ENCODE data around the gene PLXDC1.

PLXDC1 gene

DNA sequence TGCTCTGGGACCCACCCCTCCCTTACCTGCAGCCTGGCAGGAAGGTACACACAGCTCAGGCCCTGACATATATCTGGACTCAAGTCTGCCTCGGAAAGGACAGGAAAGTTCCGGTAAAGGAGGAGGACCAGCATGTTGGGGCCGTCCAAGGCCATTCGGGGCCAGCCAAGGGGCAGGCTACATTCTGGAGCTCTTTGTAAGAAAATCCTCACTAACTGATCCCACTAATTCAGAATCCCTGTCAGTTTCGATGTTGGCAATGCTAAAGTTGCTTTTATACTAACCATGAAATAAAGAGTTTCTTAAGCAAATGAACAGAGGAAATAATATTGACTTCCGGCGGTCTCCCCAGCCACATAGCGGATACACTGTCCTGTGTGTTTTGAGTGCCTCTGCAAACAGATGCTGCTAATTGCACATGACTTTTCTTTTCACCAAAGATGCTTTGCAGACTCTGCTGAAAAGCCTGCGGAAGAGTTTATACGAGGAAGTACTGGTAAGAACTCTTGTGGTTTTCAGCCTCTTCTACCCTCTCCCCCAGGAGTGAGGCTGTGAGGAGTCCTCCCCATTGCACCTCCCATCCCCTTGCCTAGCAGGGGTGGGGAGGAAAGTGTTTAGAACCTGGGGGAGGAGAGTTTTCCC lies 54.8 kb downstream of the PLXDC1 start:
- no peak for DNase-seq (ENCODE audit: low read depth)

DNA sequence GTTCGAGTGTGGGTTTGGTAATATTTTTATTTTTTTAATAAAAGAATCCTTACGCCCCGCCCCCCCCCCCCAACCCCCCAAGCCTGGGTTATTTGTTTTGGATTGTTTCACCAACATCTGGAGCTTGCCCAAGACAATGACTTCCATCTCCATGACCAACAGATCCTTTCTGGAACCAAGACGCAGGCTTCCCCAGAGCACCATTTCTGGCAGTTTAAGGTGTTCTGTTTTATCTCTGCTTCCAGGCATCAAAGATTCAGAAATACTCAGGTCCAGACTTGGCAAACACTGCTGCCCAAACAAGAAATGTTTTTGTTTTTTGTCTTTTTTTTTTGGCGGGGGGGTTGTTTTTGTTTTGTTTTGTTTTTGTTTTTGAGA lies 56.1 kb downstream of the PLXDC1 start:
- DNase-seq (ENCODE audit: low read depth) = no peak

DNA sequence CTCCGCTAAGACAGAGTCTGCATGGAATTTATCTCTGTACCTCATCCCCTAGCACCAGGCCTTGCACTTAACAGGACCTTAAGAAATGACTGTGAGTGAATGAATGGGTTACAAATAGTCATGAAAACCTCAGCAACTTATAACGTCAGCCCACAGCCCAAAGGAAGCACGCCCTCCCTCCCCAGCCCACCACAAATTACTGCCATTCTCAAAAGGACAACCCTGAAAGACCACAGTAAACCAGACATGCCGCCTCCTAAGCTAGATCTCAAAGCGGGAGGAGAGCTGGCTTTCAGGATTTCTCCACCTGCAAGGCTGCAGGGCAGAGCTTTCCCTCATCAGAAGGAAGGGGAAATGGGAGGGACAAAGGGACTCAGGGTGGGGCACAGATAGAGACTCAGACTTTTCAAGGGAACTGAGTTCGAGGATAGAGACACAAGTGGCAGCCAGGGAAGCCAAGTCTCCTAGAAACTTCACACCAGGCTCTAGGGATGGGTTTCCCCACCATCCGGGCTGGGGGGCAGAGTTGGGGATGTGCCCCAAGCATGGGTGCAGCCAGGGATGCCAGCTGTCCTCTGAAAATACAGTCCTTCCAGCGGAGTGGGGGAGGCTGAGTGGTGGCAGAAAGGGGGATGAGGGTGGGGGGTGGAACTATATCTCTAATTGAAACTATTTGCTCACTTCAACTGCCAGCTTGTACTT lies 56.7 kb downstream of the PLXDC1 start:
- DNase-seq (ENCODE audit: low read depth) = no peak

DNA sequence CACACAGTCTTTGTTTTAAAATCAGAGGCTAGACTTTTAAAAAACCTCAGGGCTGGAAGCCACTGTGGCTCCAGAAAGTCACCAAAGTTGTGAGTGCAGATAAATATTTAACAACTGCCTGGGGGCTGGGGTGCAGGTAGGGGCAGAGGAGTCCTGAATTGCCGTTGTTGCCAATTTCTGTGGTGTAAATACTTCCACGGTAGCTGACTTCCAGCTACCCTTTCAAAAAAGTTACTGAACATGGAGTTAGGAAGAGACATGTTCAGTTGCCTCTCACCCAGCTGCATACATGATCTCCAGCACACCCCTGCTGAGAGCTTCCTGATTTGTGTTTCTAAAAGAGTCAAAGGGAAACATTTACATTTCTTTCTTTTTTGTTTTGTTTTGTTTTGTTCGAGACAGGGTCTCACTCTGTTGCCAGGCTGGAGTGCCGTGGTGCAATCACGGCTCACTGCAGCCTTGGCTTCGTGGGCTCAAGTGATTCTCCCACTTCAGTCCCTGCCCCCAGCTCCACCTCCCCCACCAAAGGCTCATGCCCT lies 58.7 kb downstream of the PLXDC1 start:
- no peak for DNase-seq (ENCODE audit: low read depth)

DNA sequence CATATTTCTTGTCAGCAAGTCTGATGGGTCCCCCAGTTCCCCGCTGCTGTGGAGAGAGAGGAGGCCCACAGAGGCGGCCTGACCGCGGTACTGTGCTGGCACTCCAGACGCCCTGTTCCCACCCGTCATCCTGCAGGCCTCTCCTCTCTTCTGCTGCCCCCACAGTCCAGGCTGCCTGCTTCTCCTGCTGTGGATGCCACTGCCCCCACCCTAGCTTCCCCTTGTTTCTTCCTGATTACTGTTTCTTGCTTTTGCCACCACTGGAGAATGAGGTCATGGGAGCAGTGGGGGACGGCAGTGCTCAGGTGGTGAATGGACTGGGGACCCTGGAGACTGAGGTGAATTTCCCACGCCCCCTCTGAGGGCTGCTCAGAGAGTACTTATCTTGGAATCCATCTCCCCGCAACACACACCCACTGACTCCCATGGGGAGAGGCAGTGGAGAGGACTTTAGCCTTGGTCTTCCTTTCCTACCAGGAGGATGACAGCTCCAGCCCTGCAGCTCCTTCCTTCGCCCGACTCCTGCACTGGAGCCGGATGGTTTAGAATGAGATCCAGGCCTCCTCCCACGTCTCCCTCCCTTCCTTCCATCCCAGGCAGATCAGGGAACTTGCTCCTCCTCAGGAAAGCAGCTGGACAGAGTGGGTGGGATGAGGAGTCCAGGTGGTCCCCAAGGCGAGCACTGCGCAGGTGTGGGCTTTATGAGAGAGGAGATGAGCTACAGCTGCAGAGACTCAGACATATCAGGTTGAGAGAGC lies 60.4 kb downstream of the PLXDC1 start:
- DNase-seq (ENCODE audit: low read depth) = no peak

DNA sequence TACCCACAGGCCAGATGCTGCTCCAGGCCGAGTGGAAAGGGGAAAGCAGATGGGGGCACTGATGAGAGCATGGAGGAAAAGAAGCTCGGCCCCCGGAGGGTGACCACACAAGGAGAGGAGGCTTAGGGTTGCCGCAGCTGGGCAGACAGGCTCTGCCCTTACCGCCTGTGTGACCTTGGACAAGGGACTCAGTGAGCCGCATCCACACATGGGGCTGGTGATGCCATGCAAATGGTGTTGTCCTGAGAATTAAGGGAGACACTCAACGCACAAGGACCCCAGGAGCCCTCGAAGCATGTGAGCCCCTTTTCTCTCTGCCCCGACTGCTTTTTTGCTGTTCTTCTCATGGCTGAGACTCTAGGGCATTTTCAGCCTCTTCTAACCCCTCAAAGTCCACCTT lies 61.0 kb downstream of the PLXDC1 start:
- no peak for DNase-seq (ENCODE audit: low read depth)

DNA sequence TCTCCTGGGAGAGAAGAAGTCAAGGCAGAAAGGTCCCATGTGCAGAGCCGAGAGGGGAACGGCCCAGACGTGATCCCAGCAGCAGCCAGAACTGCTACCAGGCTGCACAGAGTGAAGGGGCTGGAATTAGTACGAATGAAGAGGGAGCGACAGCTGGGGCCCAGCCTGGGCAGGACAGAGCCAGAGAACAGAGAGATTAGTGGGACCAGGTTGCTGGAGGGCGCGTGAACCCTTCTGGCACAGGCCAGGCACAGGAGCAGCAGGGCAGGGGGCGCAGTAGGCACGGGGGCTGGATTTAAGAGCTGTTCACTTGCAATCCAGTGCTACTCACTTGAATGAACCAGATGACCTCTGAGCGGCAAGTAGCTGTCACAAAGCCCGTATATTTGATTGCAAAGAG lies 66.9 kb downstream of the PLXDC1 start:
- no peak for DNase-seq (ENCODE audit: low read depth)

DNA sequence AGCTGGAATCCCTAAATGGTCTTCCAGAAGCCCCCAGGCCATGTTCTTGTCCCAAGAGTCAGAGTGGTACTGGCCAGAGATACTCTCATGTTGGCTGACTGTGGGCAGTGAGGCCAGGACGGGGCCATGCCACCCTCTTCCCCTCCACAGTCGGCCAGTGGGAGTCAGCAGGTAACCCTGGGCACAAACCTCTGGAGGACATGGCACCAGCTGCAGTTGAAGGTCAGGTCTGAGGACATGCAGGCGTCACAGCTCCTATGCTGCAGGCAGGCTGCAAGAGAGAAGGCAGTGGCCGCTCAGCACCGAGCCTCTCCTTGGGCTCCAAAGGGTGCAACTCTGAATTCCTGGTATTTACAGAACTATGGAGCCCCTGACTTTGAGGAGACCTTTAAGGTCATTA lies 68.2 kb downstream of the PLXDC1 start:
- DNase-seq (ENCODE audit: low read depth) = no peak

DNA sequence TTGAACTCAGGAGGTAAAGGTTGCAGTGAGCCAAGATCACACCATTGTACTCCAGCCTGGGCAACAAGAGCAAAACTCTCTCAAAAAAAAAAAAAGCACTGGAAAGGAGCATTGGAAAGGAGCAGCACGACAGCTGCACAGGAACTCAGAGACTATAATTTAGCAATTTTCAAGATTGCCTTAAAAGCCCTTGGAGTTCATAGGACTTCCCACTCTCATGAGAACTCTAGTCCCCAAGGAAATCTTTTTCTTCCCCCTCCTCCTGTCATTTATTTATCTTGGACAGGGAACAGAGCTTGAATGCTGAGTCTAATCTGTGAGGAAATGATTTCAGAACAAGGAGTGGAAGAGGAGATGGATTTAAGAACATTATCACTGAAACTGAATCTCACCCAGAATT lies 69.0 kb downstream of the PLXDC1 start:
- DNase-seq (ENCODE audit: low read depth) = no peak

DNA sequence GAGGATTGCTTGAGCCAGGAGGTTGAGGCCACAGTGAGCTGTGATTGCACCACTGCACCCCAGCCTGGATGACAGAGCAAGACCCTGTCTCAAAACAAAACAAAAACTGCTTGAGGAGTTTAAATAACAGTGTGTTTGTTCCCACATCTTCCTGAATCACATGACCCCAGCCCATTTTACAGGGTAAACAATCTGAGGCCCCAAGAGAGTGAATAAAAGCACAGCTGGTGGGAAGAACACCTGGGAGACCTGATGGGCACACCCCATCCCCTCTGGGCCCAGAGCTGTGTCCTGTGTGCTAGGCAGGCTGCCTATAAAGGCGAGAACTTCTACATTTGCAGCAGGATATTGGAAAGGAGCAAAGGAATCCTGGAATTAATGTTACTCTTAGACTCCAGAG lies 69.6 kb downstream of the PLXDC1 start:
- no peak for DNase-seq (ENCODE audit: low read depth)

DNA sequence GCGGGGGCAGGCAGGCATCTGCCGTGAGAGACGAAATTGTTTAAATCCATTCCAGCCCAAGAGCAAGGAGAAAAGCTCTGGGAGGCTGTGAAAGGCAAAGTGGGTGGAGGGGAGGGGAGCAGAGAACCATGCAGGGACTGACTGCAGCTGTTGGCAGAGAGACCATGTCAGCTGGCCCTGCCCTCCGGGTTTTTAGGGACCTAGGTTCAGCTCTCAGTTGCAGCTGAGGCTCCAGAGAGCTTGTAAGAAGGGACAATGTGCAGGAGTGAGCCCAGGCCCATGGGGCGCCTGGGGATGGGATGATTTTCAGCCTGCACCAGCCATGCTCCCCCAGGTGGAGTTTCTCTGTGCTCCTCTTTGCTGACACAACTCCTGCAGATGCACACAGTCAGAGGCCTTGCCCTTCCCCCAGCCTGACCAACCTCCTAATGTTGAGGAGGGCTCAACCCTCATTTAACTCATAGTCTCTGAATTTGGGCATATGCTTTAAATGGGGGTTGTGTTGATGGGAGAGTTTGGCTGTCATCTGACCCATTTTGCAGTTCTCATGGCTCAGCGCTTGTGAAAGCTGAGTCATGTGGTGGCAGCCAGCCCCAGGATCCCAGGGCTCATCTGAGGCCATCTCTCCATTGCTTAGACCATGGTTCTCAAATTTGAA lies 70.9 kb downstream of the PLXDC1 start:
- no peak for DNase-seq (ENCODE audit: low read depth)

DNA sequence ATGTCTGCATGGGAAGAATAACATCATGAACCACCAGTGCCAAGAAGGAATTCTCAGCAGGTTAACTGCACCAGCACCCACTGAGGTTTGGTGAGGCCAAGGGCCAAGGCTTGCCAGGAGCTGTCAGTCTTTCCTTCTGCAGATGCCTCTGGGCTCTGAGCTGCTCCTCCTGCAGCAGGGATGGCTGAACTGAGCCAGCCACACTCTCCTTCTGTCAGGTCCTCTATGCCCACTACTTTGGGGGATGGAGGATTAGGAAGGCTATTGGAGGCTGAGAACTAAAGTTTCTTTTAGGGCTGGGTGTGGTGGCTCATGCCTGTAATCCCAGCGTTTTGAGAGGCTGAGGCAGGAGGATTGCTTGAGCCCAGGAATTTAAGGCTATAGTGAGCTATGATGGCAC lies 71.6 kb downstream of the PLXDC1 start:
- no peak for DNase-seq (ENCODE audit: low read depth)

DNA sequence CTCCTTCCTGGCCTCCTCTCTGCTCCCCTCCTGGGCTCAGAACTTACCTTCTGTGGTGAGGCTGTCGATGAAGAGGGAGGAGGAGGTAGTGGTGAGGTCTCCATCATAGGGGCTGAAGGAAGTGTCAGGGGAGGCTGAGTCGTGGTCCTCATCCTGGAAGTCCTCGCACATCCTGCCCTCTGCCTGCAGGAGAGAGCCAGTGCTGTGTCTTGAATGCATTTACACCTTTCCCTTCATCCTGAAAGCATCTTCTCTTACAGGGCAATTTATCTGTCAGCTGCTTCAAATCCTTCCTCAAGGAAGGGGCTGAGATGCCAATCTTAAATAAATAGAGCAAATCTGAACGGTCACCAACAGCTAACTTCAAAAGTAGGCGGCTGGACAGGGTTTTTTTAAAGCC lies 73.6 kb downstream of the PLXDC1 start:
- DNase-seq (ENCODE audit: low read depth) = no peak

DNA sequence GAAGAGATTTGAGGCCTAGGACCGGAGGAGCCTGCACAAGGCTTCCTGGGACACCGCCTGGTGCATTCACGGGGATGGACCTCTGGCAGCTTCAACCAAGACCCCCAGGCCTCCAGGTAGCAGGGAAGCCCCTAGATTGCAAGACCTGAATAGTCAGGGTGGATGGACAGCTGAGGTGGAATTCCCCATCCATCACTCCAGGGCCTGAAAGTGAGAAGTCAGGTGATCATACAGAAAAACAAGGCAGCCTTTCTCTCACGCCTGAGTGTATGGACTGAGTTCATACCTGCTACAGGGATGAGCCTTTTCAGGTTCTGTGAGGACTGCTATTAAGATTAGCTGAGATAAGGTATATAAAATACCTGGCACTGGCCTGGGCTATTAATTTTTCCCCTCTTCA lies 74.2 kb downstream of the PLXDC1 start:
- no peak for DNase-seq (ENCODE audit: low read depth)

DNA sequence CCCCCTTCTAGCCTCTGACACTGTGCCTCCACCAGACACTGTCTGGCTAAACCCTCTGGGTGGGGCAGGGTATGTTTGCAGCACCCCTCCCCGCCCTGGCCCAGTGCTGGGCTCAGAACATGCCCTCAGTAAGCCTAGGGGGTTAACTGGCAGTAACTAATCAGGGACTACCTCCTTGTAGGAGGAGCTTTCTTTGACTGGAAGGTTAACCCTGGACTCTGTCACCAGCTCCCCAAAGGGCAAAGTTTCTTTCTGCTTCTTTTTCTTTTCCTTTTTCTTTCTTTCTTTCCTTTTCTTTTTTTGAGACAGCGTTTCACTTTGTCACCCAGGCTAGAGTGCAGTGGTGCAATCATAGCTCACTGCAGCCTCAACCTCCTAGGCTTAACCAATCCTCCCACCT lies 76.8 kb downstream of the PLXDC1 start:
- DNase-seq (ENCODE audit: low read depth) = no peak

DNA sequence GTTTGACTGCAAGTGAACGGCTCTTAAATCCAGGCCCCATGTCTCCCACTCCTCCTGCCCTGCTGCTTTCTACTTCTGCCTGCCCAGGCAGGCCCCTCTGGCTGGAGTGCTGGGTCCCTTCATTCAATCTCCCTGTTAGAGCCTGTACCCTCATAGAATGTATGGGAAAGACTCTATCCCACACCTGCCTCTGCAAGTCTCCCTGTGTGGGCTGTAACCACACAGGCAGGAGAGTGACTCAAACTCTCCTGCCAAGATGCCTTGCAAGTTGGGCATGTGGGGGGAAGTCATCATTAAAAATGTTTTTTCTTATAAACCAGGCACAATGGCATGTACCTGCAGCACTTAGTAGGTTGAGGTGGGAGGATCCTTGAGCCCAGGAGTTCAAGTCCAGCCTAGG lies 77.5 kb downstream of the PLXDC1 start:
- DNase-seq (ENCODE audit: low read depth) = no peak

DNA sequence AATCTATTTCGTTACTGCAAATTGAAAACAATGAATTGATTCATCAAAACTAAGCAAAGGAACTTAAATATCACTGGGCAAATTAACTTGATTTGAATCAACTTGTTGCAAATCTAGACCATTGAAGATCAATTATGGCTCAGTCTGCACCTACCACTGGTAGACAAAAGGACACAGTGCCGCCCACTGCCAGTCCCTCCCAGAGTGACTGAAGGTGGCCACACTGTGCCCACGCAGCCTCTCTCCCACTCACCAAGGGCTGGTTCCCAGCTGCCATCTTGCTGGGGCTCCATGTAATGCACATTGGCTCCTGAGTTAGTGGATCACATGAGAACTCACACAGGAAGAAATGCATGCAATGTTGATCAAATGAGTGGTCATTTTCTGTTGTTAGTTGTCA lies 78.1 kb downstream of the PLXDC1 start:
- no peak for DNase-seq (ENCODE audit: low read depth)

DNA sequence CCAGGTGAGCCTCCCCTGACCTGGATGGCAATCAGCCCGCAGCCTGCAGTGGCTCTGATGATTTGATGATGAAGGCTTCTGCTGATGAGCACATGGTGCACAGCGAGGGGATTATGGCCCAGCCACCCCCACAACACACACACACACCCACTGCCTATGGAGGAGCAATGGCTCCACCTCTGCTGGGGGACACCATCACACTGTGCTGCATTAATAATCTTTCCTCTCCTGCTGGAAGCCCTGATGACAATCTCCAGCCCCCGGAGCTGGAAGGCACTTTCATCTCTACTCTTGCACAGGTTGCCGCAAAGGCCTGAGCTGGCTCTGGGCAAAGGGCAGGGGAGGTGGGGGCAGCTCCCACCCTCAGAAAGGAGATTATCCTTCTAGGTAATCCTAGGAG lies 79.9 kb downstream of the PLXDC1 start:
- DNase-seq (ENCODE audit: low read depth) = no peak

DNA sequence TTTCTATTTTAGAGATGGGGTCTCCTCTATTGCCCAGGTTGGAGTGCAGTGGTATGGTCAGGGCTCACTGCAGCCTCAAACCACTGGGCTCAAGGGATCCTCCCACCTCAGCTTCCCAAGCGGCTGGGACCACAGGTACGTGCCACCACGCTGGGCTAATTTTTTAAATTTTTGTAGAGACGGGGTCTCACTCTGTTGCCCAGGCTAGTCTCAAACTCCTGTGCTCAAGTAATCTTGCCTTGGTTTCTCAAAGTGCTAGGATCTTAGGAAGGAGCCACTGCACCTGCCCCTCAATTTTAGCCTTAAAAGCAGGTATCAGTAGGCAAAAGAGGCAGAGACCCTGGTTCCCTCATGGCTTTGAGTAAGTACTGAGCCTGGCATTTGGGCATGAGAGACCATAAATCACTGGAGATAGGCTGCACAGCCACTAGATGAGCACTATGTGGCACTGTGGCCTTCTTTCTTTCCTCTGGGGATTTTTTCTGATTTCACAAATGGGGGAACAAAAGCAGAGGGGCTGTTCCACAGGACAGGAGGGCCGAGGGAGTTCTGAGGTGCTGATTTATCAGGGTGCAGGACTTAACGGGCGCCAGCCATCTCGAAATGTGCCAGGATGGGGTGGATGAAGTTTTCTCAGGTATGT lies 82.2 kb downstream of the PLXDC1 start:
- no peak for DNase-seq (ENCODE audit: low read depth)

DNA sequence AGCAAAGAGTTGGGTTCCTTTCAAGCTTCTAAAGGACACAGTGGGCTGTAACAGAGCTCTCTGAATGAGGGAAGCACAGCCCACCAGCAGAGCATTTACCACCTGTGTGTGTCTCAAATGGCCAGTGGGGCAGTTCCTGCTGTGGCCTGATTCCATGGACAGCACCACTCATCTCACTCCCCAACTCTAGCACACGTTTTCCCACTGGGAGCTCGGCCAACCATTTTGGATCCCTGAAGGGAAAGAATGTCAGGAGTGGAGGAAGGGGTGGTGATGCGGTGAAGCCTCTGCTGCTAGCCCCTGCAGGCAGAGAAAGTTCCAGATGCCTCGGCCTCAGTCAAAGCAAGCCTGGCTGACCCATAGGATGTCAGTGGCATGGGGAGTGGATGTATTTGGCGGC lies 86.6 kb downstream of the PLXDC1 start:
- no peak for DNase-seq (ENCODE audit: low read depth)

DNA sequence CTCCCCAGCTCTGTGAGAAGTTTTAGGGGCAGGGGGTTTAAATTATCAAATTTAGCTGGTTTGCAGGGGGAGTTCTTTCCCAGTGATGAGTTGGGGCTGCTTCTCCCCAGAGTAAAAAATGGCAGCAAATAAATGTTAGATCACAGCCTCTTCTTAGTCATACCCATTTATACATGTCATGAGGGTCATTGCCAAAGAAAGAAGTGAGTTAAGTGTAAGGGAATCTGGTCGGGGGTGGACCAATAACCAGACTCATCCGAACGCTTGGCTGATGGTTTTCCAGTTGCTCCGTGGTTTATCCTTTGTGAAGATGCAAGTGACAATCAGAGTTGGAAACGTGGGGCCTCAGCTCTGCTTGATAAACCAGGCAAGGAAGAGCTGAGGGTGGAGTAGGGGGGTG lies 87.1 kb downstream of the PLXDC1 start:
- no peak for DNase-seq (ENCODE audit: low read depth)

DNA sequence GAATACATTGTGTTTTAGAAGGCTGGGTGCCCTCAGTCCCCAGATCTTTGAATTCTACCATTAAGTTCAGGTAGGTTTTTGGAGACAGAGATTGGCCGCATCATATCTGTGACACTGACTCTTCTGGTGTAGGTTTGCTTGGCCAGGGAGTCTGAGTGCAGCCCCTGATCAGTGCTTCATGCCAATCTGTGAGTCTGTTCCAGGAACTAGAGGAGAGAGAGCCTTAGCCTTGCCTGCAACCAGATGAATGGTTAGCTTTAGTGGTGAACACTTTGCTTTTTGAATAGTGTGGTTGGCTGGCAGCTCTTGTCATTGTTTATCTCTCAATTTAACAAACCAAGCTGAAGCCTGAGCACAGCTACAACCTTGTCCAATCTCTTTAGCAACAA lies 87.8 kb downstream of the PLXDC1 start:
- DNase-seq (ENCODE audit: low read depth) = no peak

Measured in activated T-helper 9 cell treated with anti-CD3 and anti-CD28 coated beads, Interleukin-2, amount 50 U/mL, for 16 hours (primary cell).